IMR-90 (cell line): ENCODE data around the gene GLCE. TPM values are rescaled to one million over a fixed set of nuclear protein-coding genes. Genes with fewer than 3 reads are reported as not detected.

Source experiments
- ATAC-seq: fragments of 200-7000 bp; cut with Tn5 transposase; 2 replicates; pipeline ENCODE4 v1.9.1; 2020; ENCODE audit warnings: low read depth, mild to moderate bottlenecking, moderate library complexity
- BruUV-seq: library from RNA; stranded (reverse); fragments of 400-500 nt; replicated peaks from 2 replicates; lab custom pipeline; 2021; lab: Mats Ljungman, UMichigan
- CTCF ChIA-PET: fragments of 300-600 bp; formaldehyde crosslinking; extraction: SDS; loops from one replicate; lab custom pipeline; 2021; ENCODE audit warnings: antibody characterized with exemption; lab: Yijun Ruan, JAX
- POLR2A ChIA-PET: fragments of 300-600 bp; sonication (Branson Sonifier 250); formaldehyde crosslinking; loops from one replicate; lab custom pipeline; 2022; ENCODE audit warnings: antibody characterized with exemption; ENCODE audit not compliant: unreplicated experiment; lab: Charles Lee
- DNase-seq: peaks from one replicate; pipeline ENCODE4 v3.0.0; 2013
- H2AFZ ChIP-seq: replicated peaks from 2 replicates; pipeline ENCODE3; 2013; ENCODE audit warnings: low read length, mild to moderate bottlenecking; ENCODE audit not compliant: poor library complexity
- H2AK5ac ChIP-seq: 2 replicates; pipeline ENCODE4 v1.6.1; 2013; ENCODE audit warnings: low read depth, low read length, inconsistent platforms
- H2AK9ac ChIP-seq: replicated peaks from 2 replicates; pipeline ENCODE3; 2013; ENCODE audit warnings: mild to moderate bottlenecking, low read depth, low read length, moderate library complexity; ENCODE audit not compliant: poor library complexity
- H2BK120ac ChIP-seq: 2 replicates; pipeline ENCODE4 v1.6.1; 2013; ENCODE audit warnings: low read depth, low read length, inconsistent platforms
- H2BK15ac ChIP-seq: 3 replicates; pipeline ENCODE4 v1.6.1; 2013; ENCODE audit warnings: low read depth, low read length, inconsistent platforms
- H2BK20ac ChIP-seq: 2 replicates; pipeline ENCODE4 v1.6.1; 2013; ENCODE audit warnings: low read depth, mild to moderate bottlenecking, inconsistent platforms, low read length, moderate library complexity
- H2BK5ac ChIP-seq: 2 replicates; pipeline ENCODE4 v1.6.1; 2013; ENCODE audit warnings: mild to moderate bottlenecking, low read depth, low read length, inconsistent platforms; ENCODE audit not compliant: poor library complexity, severe bottlenecking
- H3K14ac ChIP-seq: replicated peaks from 2 replicates; pipeline ENCODE4 v1.6.1; 2013; ENCODE audit warnings: low read depth, low read length, inconsistent platforms
- H3K18ac ChIP-seq: 2 replicates; pipeline ENCODE4 v1.6.1; 2013; ENCODE audit warnings: low read depth, low read length, control low read depth
- H3K23ac ChIP-seq: 2 replicates; pipeline ENCODE4 v1.6.1; 2013; ENCODE audit warnings: low read depth, low read length, inconsistent platforms
- H3K27ac ChIP-seq: 2 replicates; pipeline ENCODE4 v1.5.1; 2013; ENCODE audit warnings: mild to moderate bottlenecking, control low read depth, low read length; ENCODE audit not compliant: insufficient read depth
- H3K27me3 ChIP-seq: 2 replicates; pipeline ENCODE4 v1.6.1; 2013; ENCODE audit warnings: low read length; ENCODE audit not compliant: control insufficient read depth, insufficient read depth
- H3K36me3 ChIP-seq: 2 replicates; pipeline ENCODE4 v1.6.1; 2013; ENCODE audit warnings: low read length, mixed read lengths; ENCODE audit not compliant: control insufficient read depth, insufficient read depth
- H3K4ac ChIP-seq: 2 replicates; pipeline ENCODE4 v1.6.1; 2013; ENCODE audit warnings: low read depth, low read length, inconsistent platforms
- H3K4me1 ChIP-seq: 2 replicates; pipeline ENCODE4 v1.6.1; 2013; ENCODE audit warnings: low read length, mixed read lengths; ENCODE audit not compliant: control insufficient read depth, insufficient read depth
- H3K4me2 ChIP-seq: 2 replicates; pipeline ENCODE4 v1.6.1; 2013; ENCODE audit warnings: low read depth, mild to moderate bottlenecking, control low read depth, low read length, moderate library complexity
- H3K4me3 ChIP-seq: 2 replicates; pipeline ENCODE4 v1.5.1; 2013; ENCODE audit warnings: low read depth, mild to moderate bottlenecking, control low read depth, low read length, moderate library complexity; ENCODE audit not compliant: insufficient read depth
- H3K56ac ChIP-seq: 2 replicates; pipeline ENCODE4 v1.6.1; 2013; ENCODE audit warnings: low read length, inconsistent platforms; ENCODE audit not compliant: insufficient read depth; ENCODE audit errors: extremely low read depth
- H3K79me1 ChIP-seq, 2 experiments: 2 replicates each; pipeline ENCODE4 v1.6.1; 2013; ENCODE audit warnings: low read length in 2 of 2, inconsistent platforms in 1 of 2, low read depth in 1 of 2
- H3K9ac ChIP-seq: 2 replicates; pipeline ENCODE4 v1.6.1; 2013; ENCODE audit warnings: low read depth, low read length, control low read depth
- H3K9me1 ChIP-seq: 2 replicates; pipeline ENCODE4 v1.6.1; 2013; ENCODE audit warnings: low read length, inconsistent platforms; ENCODE audit not compliant: insufficient read depth
- H3K9me3 ChIP-seq: 2 replicates; pipeline ENCODE4 v1.6.1; 2013; ENCODE audit warnings: low read length; ENCODE audit not compliant: control insufficient read depth, insufficient read depth
- H4K20me1 ChIP-seq: 2 replicates; pipeline ENCODE4 v1.6.1; 2013; ENCODE audit warnings: low read length, inconsistent platforms; ENCODE audit not compliant: insufficient read depth
- H4K5ac ChIP-seq: 2 replicates; pipeline ENCODE4 v1.6.1; 2013; ENCODE audit warnings: mild to moderate bottlenecking, low read depth, low read length, control low read depth
- H4K8ac ChIP-seq, 2 experiments: 2 replicates each; pipeline ENCODE4 v1.6.1; 2013; ENCODE audit warnings: low read depth in 2 of 2, low read length in 2 of 2, control low read depth in 1 of 2, inconsistent platforms in 1 of 2
- H4K91ac ChIP-seq: 2 replicates; pipeline ENCODE4 v1.6.1; 2013; ENCODE audit warnings: low read depth, low read length, inconsistent platforms; ENCODE audit not compliant: insufficient read depth
- BHLHE40 ChIP-seq: fragments of 150-350 bp; IDR thresholded peaks from 2 replicates; pipeline ENCODE4 v1.6.1; 2016; ENCODE audit warnings: mild to moderate bottlenecking, low read depth, low read length
- CEBPB ChIP-seq: IDR thresholded peaks from 2 replicates; pipeline ENCODE4 v1.6.1; 2012; ENCODE audit warnings: low read depth, low read length, improper control_type of control experiment
- FOS ChIP-seq: fragments of 150-350 bp; IDR thresholded peaks from 2 replicates; pipeline ENCODE4 v1.6.1; 2016; ENCODE audit warnings: low read depth, low read length
- MXI1 ChIP-seq: IDR thresholded peaks from 2 replicates; pipeline ENCODE4 v1.6.1; 2012; ENCODE audit warnings: low read depth, mild to moderate bottlenecking, low read length, moderate library complexity, borderline replicate concordance
- NFE2L2 ChIP-seq: fragments of 150-350 bp; IDR thresholded peaks from 2 replicates; pipeline ENCODE4 v1.6.1; 2016; ENCODE audit warnings: low read depth, mild to moderate bottlenecking, low read length
- POLR2A ChIP-seq: IDR thresholded peaks from 2 replicates; pipeline ENCODE4 v1.6.1; 2012; ENCODE audit warnings: mild to moderate bottlenecking, low read depth, low read length
- RCOR1 ChIP-seq: IDR thresholded peaks from 2 replicates; pipeline ENCODE4 v1.6.1; 2012; ENCODE audit warnings: mild to moderate bottlenecking, low read length, improper control_type of control experiment; ENCODE audit not compliant: insufficient replicate concordance
- SMC3 ChIP-seq: fragments of 150-350 bp; IDR thresholded peaks from 2 replicates; pipeline ENCODE4 v1.6.1; 2016; ENCODE audit warnings: low read depth, mild to moderate bottlenecking, antibody characterized with exemption, low read length, moderate library complexity
- WGBS, 2 experiments: methylation state at CpG; one replicate each; pipeline versions ENCODE4 v1.1.5 to v1.1.7; 2013; ENCODE audit warnings: missing lambda C conversion rate in 2 of 2; ENCODE audit not compliant: insufficient read length in 1 of 2; ENCODE audit errors: extremely low coverage in 2 of 2; 5-methylcytosine and 5-hydroxymethylcytosine counted together
- dilution Hi-C: fragments of 300-500 bp; cut with HindIII; formaldehyde crosslinking; loops from one replicate; pipeline ENCODE4 v1.14.3; 2018; ENCODE audit warnings: low sequenced_read_pairs; ENCODE audit not compliant: unreplicated experiment
- in situ Hi-C: fragments of 300-500 bp; cut with MboI; formaldehyde crosslinking; loops from 3 replicates; pipeline ENCODE4 v1.14.3; 2019; ENCODE audit warnings: low sequenced_read_pairs, inconsistent platforms, mixed read lengths
- intact Hi-C: fragments of 100-400 bp; cut with micrococcal nuclease; formaldehyde crosslinking; loops from 2 replicates; pipeline ENCODE4 v1.10.0; 2022
- polyA plus RNA-seq, 3 experiments: library from polyadenylated mRNA; depleted of rRNA; stranded (reverse); fragments of >200 nt; gene quantifications; 2 replicates each; pipeline ENCODE4 v1.2.3, GENCODE V29; 2012; ENCODE audit warnings: low replicate concordance in 1 of 3
- total RNA-seq: library from RNA; depleted of rRNA; stranded (reverse); fragments of >200 nt; gene quantifications from 2 replicates; pipeline ENCODE4 v1.2.3, GENCODE V29; 2012
- TF ChIP-seq, protein P1 (sequence below): fragments of 150-350 bp; IDR thresholded peaks from 2 replicates; pipeline ENCODE4 v1.6.1; 2016; ENCODE audit warnings: low read depth, mild to moderate bottlenecking, low read length, moderate library complexity, borderline replicate concordance
- TF ChIP-seq, protein P2 (sequence below): conservative IDR thresholded peaks from 2 replicates; pipeline ENCODE4 v1.5.1; 2012; ENCODE audit warnings: mild to moderate bottlenecking, low read depth, low read length, improper control_type of control experiment

Gene GLCE
- total and polyA plus RNA-seq, 2 of the 4 experiments (the other 2 are of a cell fraction), result 15.3 to 29.6 TPM

DNA sequence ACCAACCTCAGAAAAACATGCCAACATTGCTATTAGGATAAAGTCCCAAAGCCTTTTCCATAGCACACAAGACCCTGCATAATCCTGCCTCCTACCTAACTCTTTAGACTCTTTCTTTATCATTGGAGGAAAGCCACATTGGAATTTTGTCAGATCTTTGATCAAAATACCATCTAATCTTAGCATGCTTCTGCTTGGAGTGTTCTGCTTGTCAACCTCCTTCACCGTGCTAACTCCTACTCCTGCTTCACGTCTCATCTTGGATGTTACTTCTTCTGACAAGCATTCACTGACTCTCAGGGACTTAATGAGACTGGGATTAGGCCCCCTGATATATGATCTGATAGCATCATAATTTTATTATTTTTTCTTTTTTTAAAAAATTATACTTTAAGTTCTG is 7.4 kb upstream of the GLCE start:
- TF ChIP-seq SMC3 (no peak), RCOR1 (no peak), BHLHE40 (no peak), NFE2L2 (no peak), CEBPB (no peak), FOS (no peak), MXI1 (no peak), POLR2A (no peak)
- TF ChIP-seq, protein P1, sequence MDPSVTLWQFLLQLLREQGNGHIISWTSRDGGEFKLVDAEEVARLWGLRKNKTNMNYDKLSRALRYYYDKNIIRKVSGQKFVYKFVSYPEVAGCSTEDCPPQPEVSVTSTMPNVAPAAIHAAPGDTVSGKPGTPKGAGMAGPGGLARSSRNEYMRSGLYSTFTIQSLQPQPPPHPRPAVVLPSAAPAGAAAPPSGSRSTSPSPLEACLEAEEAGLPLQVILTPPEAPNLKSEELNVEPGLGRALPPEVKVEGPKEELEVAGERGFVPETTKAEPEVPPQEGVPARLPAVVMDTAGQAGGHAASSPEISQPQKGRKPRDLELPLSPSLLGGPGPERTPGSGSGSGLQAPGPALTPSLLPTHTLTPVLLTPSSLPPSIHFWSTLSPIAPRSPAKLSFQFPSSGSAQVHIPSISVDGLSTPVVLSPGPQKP, result no peak
- TF ChIP-seq, protein P2, sequence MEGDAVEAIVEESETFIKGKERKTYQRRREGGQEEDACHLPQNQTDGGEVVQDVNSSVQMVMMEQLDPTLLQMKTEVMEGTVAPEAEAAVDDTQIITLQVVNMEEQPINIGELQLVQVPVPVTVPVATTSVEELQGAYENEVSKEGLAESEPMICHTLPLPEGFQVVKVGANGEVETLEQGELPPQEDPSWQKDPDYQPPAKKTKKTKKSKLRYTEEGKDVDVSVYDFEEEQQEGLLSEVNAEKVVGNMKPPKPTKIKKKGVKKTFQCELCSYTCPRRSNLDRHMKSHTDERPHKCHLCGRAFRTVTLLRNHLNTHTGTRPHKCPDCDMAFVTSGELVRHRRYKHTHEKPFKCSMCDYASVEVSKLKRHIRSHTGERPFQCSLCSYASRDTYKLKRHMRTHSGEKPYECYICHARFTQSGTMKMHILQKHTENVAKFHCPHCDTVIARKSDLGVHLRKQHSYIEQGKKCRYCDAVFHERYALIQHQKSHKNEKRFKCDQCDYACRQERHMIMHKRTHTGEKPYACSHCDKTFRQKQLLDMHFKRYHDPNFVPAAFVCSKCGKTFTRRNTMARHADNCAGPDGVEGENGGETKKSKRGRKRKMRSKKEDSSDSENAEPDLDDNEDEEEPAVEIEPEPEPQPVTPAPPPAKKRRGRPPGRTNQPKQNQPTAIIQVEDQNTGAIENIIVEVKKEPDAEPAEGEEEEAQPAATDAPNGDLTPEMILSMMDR, result no peak
- dilution Hi-C loops (no loop called here), intact Hi-C loops (no loop called here), in situ Hi-C loops (no loop called here)
- no CpG with 5 or more reads among the region's 2 CpGs for WGBS, 2 experiments
- no peak for DNase-seq
- H2BK20ac ChIP-seq, result 0 out of 2 replicates have a peak overlapping the region, but pooled peaks have one; percentile 66
- ChIA-PET CTCF (no interaction called here), POLR2A (interaction anchor here (0.5 kb wide), 1 partner anchor 173 kb away, joined by 7 read pairs; no protein-coding TSS in a partner anchor)
- H4K5ac ChIP-seq, result no peak overlapping the region
- H3K14ac ChIP-seq, result no peak overlapping the region
- no peak overlapping the region for H2AFZ ChIP-seq
- no peaks in the 10 kb centered on the region for H4K20me1 ChIP-seq
- peaks cover 4% of the 10 kb centered on the region for H3K4me1 ChIP-seq
- H3K9me1 ChIP-seq, result peaks cover 2% of the 10 kb centered on the region; the same call in 1 of the 2 replicates
- H4K91ac ChIP-seq, result no peak overlapping the region
- H2AK5ac ChIP-seq, result no peak overlapping the region
- no peaks in the 10 kb centered on the region for H3K9me3 ChIP-seq
- peaks cover 19% of the 10 kb centered on the region for H3K27me3 ChIP-seq
- no peaks in the 10 kb centered on the region for H3K36me3 ChIP-seq
- no peak overlapping the region for H3K23ac ChIP-seq
- no peak overlapping the region for H3K4ac ChIP-seq
- no peaks in the 10 kb centered on the region for H3K79me1 ChIP-seq
- no peak overlapping the region for H2BK15ac ChIP-seq
- H3K18ac ChIP-seq, result no peak overlapping the region
- H2AK9ac ChIP-seq, result no peak overlapping the region
- H3K4me2 ChIP-seq, result no peak overlapping the region
- no peak for ATAC-seq
- H3K4me3 ChIP-seq, result no peak overlapping the region
- no peak overlapping the region for H3K27ac ChIP-seq
- H4K8ac ChIP-seq, result no peak overlapping the region
- no peak overlapping the region for H3K56ac ChIP-seq
- BruUV-seq, result no TSS peak
- no peak overlapping the region for H3K9ac ChIP-seq
- H2BK5ac ChIP-seq, result no peak overlapping the region
- no peak overlapping the region for H2BK120ac ChIP-seq
